HEK293T (cell line): ENCODE measurements around the gene SPEF2.

Experiments used
- ARNT ChIP-seq: fragments of 450-650 bp; IDR thresholded peaks from 2 replicates; pipeline ENCODE4 v1.6.1; 2017; ENCODE audit warnings: mild to moderate bottlenecking
- ELF4 ChIP-seq: fragments of 450-650 bp; IDR thresholded peaks from 2 replicates; pipeline ENCODE4 v1.6.1; 2017; ENCODE audit warnings: antibody characterized with exemption
- FOXA1 ChIP-seq: fragments of 450-650 bp; IDR thresholded peaks from 2 replicates; pipeline ENCODE4 v1.6.1; 2016; ENCODE audit warnings: mild to moderate bottlenecking

DNA sequence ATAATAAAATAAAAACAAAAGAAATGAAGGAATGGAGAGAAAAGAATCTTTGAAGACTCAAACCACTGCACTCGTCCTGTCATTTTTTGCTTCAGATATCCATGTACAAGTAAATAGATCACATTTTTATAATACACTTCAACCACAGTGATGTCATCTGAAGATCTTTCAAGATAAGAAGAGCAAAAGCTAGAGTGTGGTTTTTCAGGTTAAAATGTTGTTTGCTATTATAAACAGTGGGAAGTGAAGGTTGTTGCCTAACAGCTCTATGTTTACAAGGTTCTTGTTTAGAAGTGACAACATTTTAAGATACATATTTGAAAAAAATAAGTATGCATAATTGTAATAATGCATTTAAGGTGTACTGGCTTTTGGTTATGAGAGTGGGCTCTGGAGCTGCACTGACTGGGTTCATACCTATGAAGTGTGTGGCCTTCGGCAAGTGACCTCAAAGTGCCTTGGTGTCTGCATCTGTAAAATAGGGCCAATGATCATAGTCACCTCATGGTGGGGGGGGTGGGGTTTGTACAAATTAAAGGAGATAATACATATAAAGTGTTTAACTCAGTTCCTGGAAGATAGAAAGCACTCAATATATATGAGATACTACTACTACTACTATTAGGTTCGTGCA, 193.6 kb downstream of the SPEF2 start:
- no peak for TF ChIP-seq ELF4
- no peak for TF ChIP-seq ARNT
- no peak for TF ChIP-seq FOXA1
